H1 (cell line): ENCODE results near the gene PTGES2. TPM values are rescaled to one million over a fixed set of nuclear protein-coding genes. Genes with fewer than 3 reads are reported as not detected.

Experiments used
- BCL11A ChIP-seq, 2 experiments: IDR thresholded peaks; one replicate each; pipeline ENCODE4 v1.6.1; 2011; ENCODE audit warnings: low read depth in 2 of 2, low read length in 2 of 2, mild to moderate bottlenecking in 2 of 2
- CHD1 ChIP-seq: IDR thresholded peaks from 2 replicates; pipeline ENCODE4 v1.6.1; 2012; ENCODE audit warnings: low read depth, low read length, improper control_type of control experiment
- CHD2 ChIP-seq: IDR thresholded peaks from 2 replicates; pipeline ENCODE4 v1.6.1; 2012; ENCODE audit warnings: low read length, improper control_type of control experiment
- CTBP2 ChIP-seq: IDR thresholded peaks from 2 replicates; pipeline ENCODE4 v1.7.0; 2011; ENCODE audit warnings: borderline replicate concordance, mild to moderate bottlenecking, moderate library complexity, mixed read lengths, low read length; ENCODE audit not compliant: insufficient read depth, insufficient read length
- EP300 ChIP-seq, 2 experiments: IDR thresholded peaks; 1 replicate in 1 of 2; 2 replicates in 1 of 2; pipeline ENCODE4 v1.6.1; 2011 to 2012; ENCODE audit warnings: low read depth in 2 of 2, low read length in 2 of 2, mild to moderate bottlenecking in 2 of 2, borderline replicate concordance in 1 of 2, inconsistent platforms in 1 of 2, moderate library complexity in 1 of 2
- EZH2 ChIP-seq: fragments of 200-600 bp; sonication (generic); IDR thresholded peaks from 2 replicates; pipeline ENCODE4 v1.7.1; 2012; ENCODE audit warnings: low read depth, mild to moderate bottlenecking, moderate library complexity, low read length, inconsistent platforms; ENCODE audit not compliant: severe bottlenecking
- HDAC6 ChIP-seq: IDR thresholded peaks from one replicate; pipeline ENCODE4 v1.7.1; 2012; ENCODE audit warnings: low read depth, mild to moderate bottlenecking, inconsistent platforms, low read length, moderate library complexity
- JUN ChIP-seq: IDR thresholded peaks from 2 replicates; pipeline ENCODE4 v1.6.1; 2011; ENCODE audit warnings: low read depth, mild to moderate bottlenecking, improper control_type of control experiment, low read length
- JUND ChIP-seq: IDR thresholded peaks from 2 replicates; pipeline ENCODE4 v1.6.1; 2011; ENCODE audit warnings: mild to moderate bottlenecking, improper control_type of control experiment, low read length
- MAFK ChIP-seq: IDR thresholded peaks from 2 replicates; pipeline ENCODE4 v1.6.1; 2012; ENCODE audit warnings: low read depth, mild to moderate bottlenecking, improper control_type of control experiment, low read length
- NRF1 ChIP-seq: IDR thresholded peaks from 2 replicates; pipeline ENCODE4 v1.6.1; 2011; ENCODE audit warnings: mild to moderate bottlenecking, low read depth, low read length, improper control_type of control experiment
- POLR2A ChIP-seq, 2 experiments: IDR thresholded peaks; 1 replicate in 1 of 2; 2 replicates in 1 of 2; pipeline ENCODE4 v1.6.1; 2011; ENCODE audit warnings: low read depth in 2 of 2, low read length in 2 of 2, mild to moderate bottlenecking in 2 of 2; ENCODE audit errors: control extremely low read depth in 1 of 2
- POLR2AphosphoS5 ChIP-seq: IDR thresholded peaks from 2 replicates; pipeline ENCODE4 v1.6.1; 2011; ENCODE audit warnings: low read depth, low read length
- POU5F1 ChIP-seq: IDR thresholded peaks from 2 replicates; pipeline ENCODE4 v1.6.1; 2011; ENCODE audit warnings: low read depth, mild to moderate bottlenecking, low read length, moderate library complexity
- RNF2 ChIP-seq: fragments of 200-900, 300-1000 bp; sonication (generic); IDR thresholded peaks from 2 replicates; pipeline ENCODE4 v1.7.1; 2016; ENCODE audit warnings: borderline replicate concordance, low read depth, mild to moderate bottlenecking, antibody characterized with exemption, low read length; ENCODE audit not compliant: poor library complexity, severe bottlenecking; ENCODE audit errors: missing control alignments
- SP1 ChIP-seq: IDR thresholded peaks from 2 replicates; pipeline ENCODE4 v1.6.1; 2011; ENCODE audit warnings: low read depth, low read length
- SP2 ChIP-seq: IDR thresholded peaks from 2 replicates; pipeline ENCODE4 v1.6.1; 2012; ENCODE audit warnings: mild to moderate bottlenecking, low read length, inconsistent platforms
- TAF1 ChIP-seq: IDR thresholded peaks from 2 replicates; pipeline ENCODE4 v1.6.1; 2011; ENCODE audit warnings: mild to moderate bottlenecking, low read depth, low read length
- TBP ChIP-seq: IDR thresholded peaks from 2 replicates; pipeline ENCODE4 v1.6.1; 2011; ENCODE audit warnings: low read depth, low read length, improper control_type of control experiment
- YY1 ChIP-seq: IDR thresholded peaks from 2 replicates; pipeline ENCODE4 v1.6.1; 2011; ENCODE audit warnings: low read depth, mild to moderate bottlenecking, low read length
- polyA plus RNA-seq, 7 experiments: library from polyadenylated mRNA; depleted of rRNA in 3 of 7; stranded (reverse) in 5 of 7; unstranded in 2 of 7; fragments of >200 nt in 5 of 7; fragments of 200-250 nt in 2 of 7; gene quantifications; 1 replicate in 5 of 7; 2 replicates in 1 of 7; 4 replicates in 1 of 7; pipeline versions ENCODE4 v1.2.1 to v1.2.3, GENCODE V29; 2011 to 2013; ENCODE audit warnings: missing spikeins in 2 of 7, mixed read lengths in 2 of 7
- total RNA-seq: library from RNA; stranded (reverse); fragmentation: NEBNext Ultra II Directional; extraction: Animal tissue kit (Norgen Biotek cat#: 25700); gene quantifications from 2 replicates; pipeline ENCODE4 v1.2.1, GENCODE V29; 2021
- TF ChIP-seq, protein P1 (sequence below), 3 experiments: IDR thresholded peaks; 1 replicate in 2 of 3; 2 replicates in 1 of 3; pipeline versions ENCODE4 v1.5.1 to v1.6.1; 2011; ENCODE audit warnings: low read length in 3 of 3, mild to moderate bottlenecking in 3 of 3, inconsistent platforms in 2 of 3, low read depth in 1 of 3, moderate library complexity in 1 of 3; ENCODE audit not compliant: insufficient read depth in 1 of 3; ENCODE audit errors: control extremely low read depth in 1 of 3
- TF ChIP-seq, protein P2 (sequence below): IDR thresholded peaks from 2 replicates; pipeline ENCODE4 v1.6.1; 2011; ENCODE audit warnings: low read depth, mild to moderate bottlenecking, low read length; ENCODE audit not compliant: insufficient read depth
- TF ChIP-seq, protein P3 (sequence below): IDR thresholded peaks from 2 replicates; pipeline ENCODE4 v1.6.1; 2012; ENCODE audit warnings: inconsistent platforms

Gene PTGES2
- total and polyA plus RNA-seq, 2 of the 8 experiments (the other 6 are each of a cell fraction or from before 2014, with no cell fraction given) = 80.7 to 81.2 TPM

DNA sequence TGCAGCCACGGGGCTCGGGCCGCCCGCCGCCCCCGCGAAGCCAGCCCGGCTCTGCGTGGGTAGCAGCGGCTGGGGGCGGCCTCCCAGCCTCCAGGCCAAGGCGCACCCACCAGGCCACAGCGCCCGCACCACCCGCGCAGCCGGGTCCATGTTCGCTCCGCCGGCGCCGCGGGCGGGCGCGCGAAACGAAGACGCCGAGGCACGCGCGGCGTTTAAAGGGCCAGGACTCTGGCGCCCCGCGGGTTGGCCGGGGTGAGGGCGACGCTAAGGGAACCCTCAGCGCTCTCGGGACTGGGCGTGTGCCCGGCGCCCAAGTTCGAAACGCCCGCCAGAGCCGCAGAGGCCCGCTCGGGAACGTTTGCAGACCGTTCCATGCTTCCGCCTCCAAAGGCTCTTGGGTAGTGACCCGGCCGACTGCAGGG, at the start of gene PTGES2 (continued):
- TF ChIP-seq, protein P1, sequence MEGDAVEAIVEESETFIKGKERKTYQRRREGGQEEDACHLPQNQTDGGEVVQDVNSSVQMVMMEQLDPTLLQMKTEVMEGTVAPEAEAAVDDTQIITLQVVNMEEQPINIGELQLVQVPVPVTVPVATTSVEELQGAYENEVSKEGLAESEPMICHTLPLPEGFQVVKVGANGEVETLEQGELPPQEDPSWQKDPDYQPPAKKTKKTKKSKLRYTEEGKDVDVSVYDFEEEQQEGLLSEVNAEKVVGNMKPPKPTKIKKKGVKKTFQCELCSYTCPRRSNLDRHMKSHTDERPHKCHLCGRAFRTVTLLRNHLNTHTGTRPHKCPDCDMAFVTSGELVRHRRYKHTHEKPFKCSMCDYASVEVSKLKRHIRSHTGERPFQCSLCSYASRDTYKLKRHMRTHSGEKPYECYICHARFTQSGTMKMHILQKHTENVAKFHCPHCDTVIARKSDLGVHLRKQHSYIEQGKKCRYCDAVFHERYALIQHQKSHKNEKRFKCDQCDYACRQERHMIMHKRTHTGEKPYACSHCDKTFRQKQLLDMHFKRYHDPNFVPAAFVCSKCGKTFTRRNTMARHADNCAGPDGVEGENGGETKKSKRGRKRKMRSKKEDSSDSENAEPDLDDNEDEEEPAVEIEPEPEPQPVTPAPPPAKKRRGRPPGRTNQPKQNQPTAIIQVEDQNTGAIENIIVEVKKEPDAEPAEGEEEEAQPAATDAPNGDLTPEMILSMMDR (IDR thresholded peaks at IDR 0.05; ENCODE audit: control extremely low read depth in 1 of 3, insufficient read depth in 1 of 3, low read depth in 1 of 3, low read length in 3 of 3) = no peak
- TF ChIP-seq RNF2 = no peak
- no peak for TF ChIP-seq CTBP2
- 0 out of 3 replicates have a peak, but pooled peaks of 1 of the 2 experiments have one; percentile 48 for TF ChIP-seq POLR2A (IDR thresholded peaks at IDR 0.05; ENCODE audit: control extremely low read depth in 1 of 2, low read depth in 2 of 2, low read length in 2 of 2)
- TF ChIP-seq TAF1 = 0 out of 2 replicates have a peak, but pooled peaks have one; percentile 28
- TF ChIP-seq EZH2 = no peak
- TF ChIP-seq, protein P2, sequence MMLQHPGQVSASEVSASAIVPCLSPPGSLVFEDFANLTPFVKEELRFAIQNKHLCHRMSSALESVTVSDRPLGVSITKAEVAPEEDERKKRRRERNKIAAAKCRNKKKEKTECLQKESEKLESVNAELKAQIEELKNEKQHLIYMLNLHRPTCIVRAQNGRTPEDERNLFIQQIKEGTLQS = no peak; the same call in 1 of the 2 replicates
- TF ChIP-seq TBP = no peak
- no peak for TF ChIP-seq JUND
- TF ChIP-seq POU5F1 = no peak
- TF ChIP-seq, protein P3, sequence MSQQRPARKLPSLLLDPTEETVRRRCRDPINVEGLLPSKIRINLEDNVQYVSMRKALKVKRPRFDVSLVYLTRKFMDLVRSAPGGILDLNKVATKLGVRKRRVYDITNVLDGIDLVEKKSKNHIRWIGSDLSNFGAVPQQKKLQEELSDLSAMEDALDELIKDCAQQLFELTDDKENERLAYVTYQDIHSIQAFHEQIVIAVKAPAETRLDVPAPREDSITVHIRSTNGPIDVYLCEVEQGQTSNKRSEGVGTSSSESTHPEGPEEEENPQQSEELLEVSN = no peak
- no peak for TF ChIP-seq SP1
- TF ChIP-seq JUN = no peak
- no peak for TF ChIP-seq EP300 (IDR thresholded peaks at IDR 0.05; ENCODE audit: borderline replicate concordance in 1 of 2, low read depth in 2 of 2, low read length in 2 of 2)
- no peak for TF ChIP-seq SP2
- TF ChIP-seq POLR2AphosphoS5 = no peak
- TF ChIP-seq CHD2 = no peak
- TF ChIP-seq HDAC6 = no peak
- TF ChIP-seq MAFK = no peak
- no peak for TF ChIP-seq YY1
- TF ChIP-seq NRF1 = no peak
- no peak for TF ChIP-seq CHD1
- no peak for TF ChIP-seq BCL11A (IDR thresholded peaks at IDR 0.05; ENCODE audit: low read depth in 2 of 2, low read length in 2 of 2)
